Left lung (tissue), 10 donors: ENCODE data around the gene GSTM4. TPM values are rescaled to one million over a fixed set of nuclear protein-coding genes. Genes with fewer than 3 reads are reported as not detected.
A peak's percentile ranks its signal among the peaks of the same experiment; 100 is the strongest.
"Not testable (repeated sequence)": the region's sequence is repeated elsewhere in the genome, so short reads cannot be mapped to it uniquely, and the experiment has no call there.

Experiments used
- ATAC-seq: fragments of 200-7000 bp; cut with Tn5 transposase; one replicate; pipeline ENCODE4 v1.9.1; 2020; ENCODE audit warnings: moderate library complexity
- DNase-seq, 4 donors: peaks; one replicate each; pipeline ENCODE4 v3.0.0-alpha.2; 2013 to 2020
- H3K27ac ChIP-seq, 2 donors: fragments of 200-600 bp; sonication (generic) in 1 of 2; one replicate each; pipeline versions ENCODE4 v1.5.0 to v1.8.0; 2020 to 2021
- H3K27me3 ChIP-seq, 2 donors: fragments of 200-600 bp; sonication (generic) in 1 of 2; one replicate each; pipeline versions ENCODE4 v1.5.0 to v1.8.0; 2020 to 2021
- H3K36me3 ChIP-seq, 2 donors: fragments of 200-600 bp; sonication (generic) in 1 of 2; one replicate each; pipeline versions ENCODE4 v1.5.0 to v1.8.0; 2020 to 2021
- H3K4me1 ChIP-seq, 2 donors: fragments of 200-600 bp; one replicate each; pipeline ENCODE4 v1.8.0; 2021
- H3K4me3 ChIP-seq, 2 donors: fragments of 200-600 bp; sonication (generic) in 1 of 2; one replicate each; pipeline versions ENCODE4 v1.5.0 to v1.8.0; 2020 to 2021; ENCODE audit warnings: mild to moderate bottlenecking in 1 of 2
- H3K9me3 ChIP-seq, 2 donors: fragments of 200-600 bp; sonication (generic) in 1 of 2; one replicate each; pipeline versions ENCODE4 v1.5.0 to v1.8.0; 2020 to 2021
- intact Hi-C, 2 donors: fragments of 100-400 bp; cut with DNase I; formaldehyde crosslinking; loops; one replicate each; pipeline versions ENCODE4 v1.11.2 to v1.14.2; 2022
- polyA plus RNA-seq, 6 donors: library from polyadenylated mRNA; unstranded; fragments of 120-200 nt; gene quantifications; one replicate each; pipeline ENCODE4 v1.2.1, GENCODE V29; 2013; ENCODE audit not compliant: insufficient read length in 6 of 6
- total RNA-seq, 2 donors: library from RNA; stranded (reverse); fragmentation: NEBNext Ultra II Directional; extraction: Animal tissue kit (Norgen Biotek cat#: 25700); gene quantifications; one replicate each; pipeline ENCODE4 v1.2.1, GENCODE V29; 2021
- TF ChIP-seq, protein P1 (sequence below), 2 donors: fragments of 200-600 bp; sonication (generic) in 1 of 2; IDR thresholded peaks; one replicate each; pipeline versions ENCODE4 v1.5.0 to v1.8.0; 2021; ENCODE audit warnings: antibody characterized with exemption in 2 of 2
- donor health status: DM: no; HTN: yes; CAD: no.
- donor health status: DM: no; HTN: no; CAD: no.

GSTM4 gene
- total and polyA plus RNA-seq, 8 donors: 20.2 to 37.2 (median 28.9) TPM

DNA sequence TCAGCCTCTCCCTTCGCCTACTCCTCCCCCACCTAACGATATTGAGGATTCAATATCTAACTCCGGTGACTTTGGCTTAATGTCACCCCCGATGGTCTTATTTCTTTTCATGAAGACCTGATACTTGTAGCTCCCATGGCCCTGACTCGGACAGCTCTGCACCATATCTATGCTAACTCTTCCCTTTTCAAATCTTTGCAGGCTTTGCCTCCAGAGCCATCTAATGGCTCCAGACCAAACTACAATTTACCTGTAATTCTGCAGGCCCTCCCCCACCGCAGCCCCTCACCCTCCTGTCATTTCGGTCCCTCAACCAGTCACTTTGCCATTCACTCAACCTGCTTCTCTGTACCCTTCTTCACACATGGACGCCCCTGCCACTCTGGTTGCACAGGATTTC lies 48.3 kb downstream of the GSTM4 start:
- Histone ChIP-seq H3K9me3 (peaks cover 0 to 16% of the 10 kb centered on the region in 2 donors), H3K27me3 (no peaks in the 10 kb centered on the region), H3K36me3 (no peaks in the 10 kb centered on the region), H3K27ac (no peak overlapping the region), H3K4me3 (no peak overlapping the region), H3K4me1 (no peaks in the 10 kb centered on the region)
- TF ChIP-seq, protein P1, sequence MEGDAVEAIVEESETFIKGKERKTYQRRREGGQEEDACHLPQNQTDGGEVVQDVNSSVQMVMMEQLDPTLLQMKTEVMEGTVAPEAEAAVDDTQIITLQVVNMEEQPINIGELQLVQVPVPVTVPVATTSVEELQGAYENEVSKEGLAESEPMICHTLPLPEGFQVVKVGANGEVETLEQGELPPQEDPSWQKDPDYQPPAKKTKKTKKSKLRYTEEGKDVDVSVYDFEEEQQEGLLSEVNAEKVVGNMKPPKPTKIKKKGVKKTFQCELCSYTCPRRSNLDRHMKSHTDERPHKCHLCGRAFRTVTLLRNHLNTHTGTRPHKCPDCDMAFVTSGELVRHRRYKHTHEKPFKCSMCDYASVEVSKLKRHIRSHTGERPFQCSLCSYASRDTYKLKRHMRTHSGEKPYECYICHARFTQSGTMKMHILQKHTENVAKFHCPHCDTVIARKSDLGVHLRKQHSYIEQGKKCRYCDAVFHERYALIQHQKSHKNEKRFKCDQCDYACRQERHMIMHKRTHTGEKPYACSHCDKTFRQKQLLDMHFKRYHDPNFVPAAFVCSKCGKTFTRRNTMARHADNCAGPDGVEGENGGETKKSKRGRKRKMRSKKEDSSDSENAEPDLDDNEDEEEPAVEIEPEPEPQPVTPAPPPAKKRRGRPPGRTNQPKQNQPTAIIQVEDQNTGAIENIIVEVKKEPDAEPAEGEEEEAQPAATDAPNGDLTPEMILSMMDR (IDR thresholded peaks at IDR 0.05): no peak
- ATAC-seq (no peak), DNase-seq (no peak)
- intact Hi-C loops: no loop called here

DNA sequence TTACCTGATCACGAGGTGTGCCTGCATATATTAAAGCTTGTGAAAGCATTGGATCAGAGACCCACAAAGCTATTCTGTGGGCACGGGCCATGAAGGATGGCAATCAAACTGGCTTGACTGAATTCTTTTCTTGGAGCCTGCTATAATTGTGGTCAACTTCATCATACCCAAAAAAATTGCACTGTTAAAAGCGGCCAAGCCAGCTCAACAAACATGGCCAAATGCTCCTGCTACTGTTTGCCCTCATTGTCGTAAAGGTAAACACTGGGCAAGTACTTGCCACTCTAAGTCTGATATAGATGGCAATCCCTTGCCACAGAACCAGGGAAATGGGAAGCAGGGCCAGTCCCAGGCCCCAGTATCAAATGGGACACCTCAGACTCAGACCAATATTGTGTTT lies 49.5 kb downstream of the GSTM4 start:
- no peak overlapping the region for H3K4me3 ChIP-seq
- intact Hi-C loops: no loop called here
- no peak overlapping the region for H3K27ac ChIP-seq
- no peak for DNase-seq
- no peaks in the 10 kb centered on the region for H3K36me3 ChIP-seq
- peaks cover 0 to 22% of the 10 kb centered on the region in 2 donors for H3K9me3 ChIP-seq
- TF ChIP-seq, protein P1 (IDR thresholded peaks at IDR 0.05): no peak
- peak; percentile 30 for ATAC-seq
- no peaks in the 10 kb centered on the region for H3K27me3 ChIP-seq
- no peaks in the 10 kb centered on the region for H3K4me1 ChIP-seq

- H3K4me1 ChIP-seq, intact Hi-C loops, H3K27me3 ChIP-seq, H3K27ac ChIP-seq, H3K4me3 ChIP-seq, DNase-seq, ATAC-seq, H3K36me3 ChIP-seq: not testable (repeated sequence)
- peaks cover 0 to 18% of the 10 kb centered on the region in 2 donors for H3K9me3 ChIP-seq
Measured at GRCh38 chr1:109708949-109709348, 53.0 kb downstream of the GSTM4 start.

GRCh38 chr1:109709822-109710221 lies 53.9 kb downstream of the GSTM4 start:
- H3K4me3 ChIP-seq, ATAC-seq, H3K27ac ChIP-seq, intact Hi-C loops, H3K27me3 ChIP-seq, H3K36me3 ChIP-seq, DNase-seq, H3K4me1 ChIP-seq: not testable (repeated sequence)
- H3K9me3 ChIP-seq: peaks cover 0 to 18% of the 10 kb centered on the region in 2 donors

Other genes with a start within 250 kb of the GSTM4 start
- 10 to 100 TPM; 62.2 to 89.0 TPM for gene PSMA5, start 229.7 kb upstream of the GSTM4 start, total RNA-seq
- 10 to 100 TPM; 74.2 to 94.7 (median 89.7) TPM for gene PSMA5, start 229.7 kb upstream of the GSTM4 start, polyA plus RNA-seq
- 1 to 10 TPM; 3.6 to 4.5 TPM for gene SYPL2, start 189.6 kb upstream of the GSTM4 start, total RNA-seq
- gene SYPL2, start 189.6 kb upstream of the GSTM4 start, polyA plus RNA-seq: under 1 TPM; 0.14 to 0.37 (median 0.21) TPM
- 1 to 10 TPM; 4.7 to 5.6 TPM for gene ATXN7L2, start 172.2 kb upstream of the GSTM4 start, total RNA-seq
- gene ATXN7L2, start 172.2 kb upstream of the GSTM4 start, polyA plus RNA-seq: 10 to 100 TPM in 2 of 6 donors, 1 to 10 TPM in 4; 7.4 to 11.7 (median 8.2) TPM
- 10 to 100 TPM; 11.3 to 14.9 TPM for gene CYB561D1, start 162.0 kb upstream of the GSTM4 start, total RNA-seq
- gene CYB561D1, start 162.0 kb upstream of the GSTM4 start, polyA plus RNA-seq: 1 to 10 TPM; 6.0 to 10.0 (median 7.6) TPM
- 1 to 10 TPM; 4.1 to 8.1 TPM for gene AMIGO1, start 146.4 kb upstream of the GSTM4 start, total RNA-seq
- 1 to 10 TPM; 3.1 to 4.6 (median 3.5) TPM for gene AMIGO1, start 146.4 kb upstream of the GSTM4 start, polyA plus RNA-seq
- not detected for gene GPR61, start 116.2 kb upstream of the GSTM4 start, total RNA-seq
- gene GPR61, start 116.2 kb upstream of the GSTM4 start, polyA plus RNA-seq: under 1 TPM; 0.43 to 0.93 (median 0.69) TPM
- 1 to 10 TPM; 6.4 to 9.9 TPM for gene GNAI3, start 107.5 kb upstream of the GSTM4 start, total RNA-seq
- gene GNAI3, start 107.5 kb upstream of the GSTM4 start, polyA plus RNA-seq: 10 to 100 TPM in 5 of 6 donors, 1 to 10 TPM in 1; 9.8 to 11.5 (median 11.1) TPM
- gene GNAT2, start 36.5 kb upstream of the GSTM4 start, total RNA-seq: not detected
- gene GNAT2, start 36.5 kb upstream of the GSTM4 start, polyA plus RNA-seq: under 1 TPM in 1 of 6 donors, not detected in 5; 0.21 TPM
- gene AMPD2, start 36.3 kb upstream of the GSTM4 start, total RNA-seq: 10 to 100 TPM; 49.5 to 86.9 TPM
- gene AMPD2, start 36.3 kb upstream of the GSTM4 start, polyA plus RNA-seq: 10 to 100 TPM; 38.7 to 62.1 (median 47.4) TPM
- gene GSTM2, start 12.0 kb downstream of the GSTM4 start, total RNA-seq: 10 to 100 TPM; 25.4 to 28.3 TPM
- 100 to 1,000 TPM; 188 to 281 (median 236) TPM for gene GSTM2, start 12.0 kb downstream of the GSTM4 start, polyA plus RNA-seq
- gene GSTM1, start 31.7 kb downstream of the GSTM4 start, total RNA-seq: 10 to 100 TPM in 1 of 2 donors, not detected in 1; 24.9 TPM
- 100 to 1,000 TPM in 3 of 6 donors, 10 to 100 TPM in 1, 1 to 10 TPM in 2; 1.7 to 165 (median 99.6) TPM for gene GSTM1, start 31.7 kb downstream of the GSTM4 start, polyA plus RNA-seq
- gene GSTM5, start 56.2 kb downstream of the GSTM4 start, total RNA-seq: 10 to 100 TPM in 1 of 2 donors, 1 to 10 TPM in 1; 8.4 to 11.6 TPM
- gene GSTM5, start 56.2 kb downstream of the GSTM4 start, polyA plus RNA-seq: 10 to 100 TPM; 56.3 to 91.2 (median 65.1) TPM
- 10 to 100 TPM; 13.8 to 30.9 TPM for gene GSTM3, start 84.9 kb downstream of the GSTM4 start, total RNA-seq
- 100 to 1,000 TPM in 4 of 6 donors, 10 to 100 TPM in 2; 83.6 to 142 (median 114) TPM for gene GSTM3, start 84.9 kb downstream of the GSTM4 start, polyA plus RNA-seq
- not detected for gene EPS8L3, start 107.8 kb downstream of the GSTM4 start, total RNA-seq
- under 1 TPM; 0.21 to 0.99 (median 0.52) TPM for gene EPS8L3, start 107.8 kb downstream of the GSTM4 start, polyA plus RNA-seq